PFSK-1 (cell line): ENCODE measurements around the gene CHSY3. TPM values are rescaled to one million over a fixed set of nuclear protein-coding genes. Genes with fewer than 3 reads are reported as not detected.

Experiments
- FOXP2 ChIP-seq: optimal IDR thresholded peaks from 2 replicates; pipeline ENCODE3; 2011; ENCODE audit warnings: borderline replicate concordance, control low read depth, inconsistent platforms; ENCODE audit not compliant: insufficient read depth; ENCODE audit errors: extremely low read length, extremely low read depth
- POLR2AphosphoS5 ChIP-seq: IDR thresholded peaks from 2 replicates; pipeline ENCODE4 v1.6.1; 2012; ENCODE audit warnings: low read depth, mild to moderate bottlenecking, control low read depth, low read length, moderate library complexity
- SIN3A ChIP-seq: IDR thresholded peaks from 2 replicates; pipeline ENCODE4 v1.6.1; 2012; ENCODE audit warnings: mild to moderate bottlenecking, low read length, moderate library complexity, borderline replicate concordance; ENCODE audit not compliant: insufficient read depth
- TAF1 ChIP-seq: IDR thresholded peaks from 2 replicates; pipeline ENCODE4 v1.6.1; 2012; ENCODE audit warnings: low read length, control low read depth, borderline replicate concordance; ENCODE audit not compliant: insufficient read depth
- polyA plus RNA-seq: library from polyadenylated mRNA; unstranded; fragments of >200 nt; gene quantifications from one replicate; pipeline ENCODE4 v1.2.1, GENCODE V29; 2012; ENCODE audit warnings: low read depth, missing spikeins; ENCODE audit not compliant: insufficient read length
- TF ChIP-seq, protein P1 (sequence below), 2 experiments: IDR thresholded peaks; 2 replicates each; pipeline versions ENCODE4 v1.6.1 to v1.8.0; 2011 to 2012; ENCODE audit warnings: low read depth in 2 of 2, low read length in 2 of 2, control low read depth in 1 of 2, inconsistent platforms in 1 of 2, mild to moderate bottlenecking in 1 of 2, moderate library complexity in 1 of 2; ENCODE audit not compliant: insufficient read depth in 1 of 2

Gene CHSY3
- polyA plus RNA-seq: 0.11 TPM

DNA sequence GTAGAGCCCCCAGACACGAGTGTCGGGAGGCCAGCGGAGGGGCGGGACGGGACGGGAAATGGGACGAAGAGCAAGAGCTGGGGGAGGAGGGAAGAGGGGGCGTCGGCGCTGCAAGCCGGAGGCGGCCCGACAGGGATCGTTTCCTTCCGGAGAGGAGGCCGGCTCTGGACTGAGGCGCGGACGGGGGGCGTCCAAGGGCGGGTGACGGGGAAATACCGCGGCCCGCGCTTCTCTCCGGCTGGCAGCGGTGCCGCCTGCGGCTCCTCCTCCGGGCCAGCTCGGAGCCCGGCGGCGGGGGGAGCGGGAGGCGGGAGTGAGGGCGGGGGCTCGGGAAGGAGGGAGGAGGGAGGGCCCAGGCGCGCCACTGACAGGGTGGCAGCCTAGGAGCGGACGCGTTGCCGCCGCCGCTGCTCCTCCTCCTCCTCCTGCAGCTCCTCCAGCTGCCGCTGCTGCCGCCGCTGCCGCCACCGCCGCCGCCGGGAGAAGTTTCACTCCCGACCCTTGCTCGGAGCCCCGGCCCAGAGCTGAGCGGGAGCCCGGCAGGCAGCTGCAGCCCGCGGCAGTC, at the start of gene CHSY3:
TSS of gene CHSY3 (plus strand) at position 364 of the 565 bp plus-strand sequence.
- TF ChIP-seq TAF1: no peak
- no peak for TF ChIP-seq POLR2AphosphoS5
- TF ChIP-seq, protein P1, sequence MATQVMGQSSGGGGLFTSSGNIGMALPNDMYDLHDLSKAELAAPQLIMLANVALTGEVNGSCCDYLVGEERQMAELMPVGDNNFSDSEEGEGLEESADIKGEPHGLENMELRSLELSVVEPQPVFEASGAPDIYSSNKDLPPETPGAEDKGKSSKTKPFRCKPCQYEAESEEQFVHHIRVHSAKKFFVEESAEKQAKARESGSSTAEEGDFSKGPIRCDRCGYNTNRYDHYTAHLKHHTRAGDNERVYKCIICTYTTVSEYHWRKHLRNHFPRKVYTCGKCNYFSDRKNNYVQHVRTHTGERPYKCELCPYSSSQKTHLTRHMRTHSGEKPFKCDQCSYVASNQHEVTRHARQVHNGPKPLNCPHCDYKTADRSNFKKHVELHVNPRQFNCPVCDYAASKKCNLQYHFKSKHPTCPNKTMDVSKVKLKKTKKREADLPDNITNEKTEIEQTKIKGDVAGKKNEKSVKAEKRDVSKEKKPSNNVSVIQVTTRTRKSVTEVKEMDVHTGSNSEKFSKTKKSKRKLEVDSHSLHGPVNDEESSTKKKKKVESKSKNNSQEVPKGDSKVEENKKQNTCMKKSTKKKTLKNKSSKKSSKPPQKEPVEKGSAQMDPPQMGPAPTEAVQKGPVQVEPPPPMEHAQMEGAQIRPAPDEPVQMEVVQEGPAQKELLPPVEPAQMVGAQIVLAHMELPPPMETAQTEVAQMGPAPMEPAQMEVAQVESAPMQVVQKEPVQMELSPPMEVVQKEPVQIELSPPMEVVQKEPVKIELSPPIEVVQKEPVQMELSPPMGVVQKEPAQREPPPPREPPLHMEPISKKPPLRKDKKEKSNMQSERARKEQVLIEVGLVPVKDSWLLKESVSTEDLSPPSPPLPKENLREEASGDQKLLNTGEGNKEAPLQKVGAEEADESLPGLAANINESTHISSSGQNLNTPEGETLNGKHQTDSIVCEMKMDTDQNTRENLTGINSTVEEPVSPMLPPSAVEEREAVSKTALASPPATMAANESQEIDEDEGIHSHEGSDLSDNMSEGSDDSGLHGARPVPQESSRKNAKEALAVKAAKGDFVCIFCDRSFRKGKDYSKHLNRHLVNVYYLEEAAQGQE (IDR thresholded peaks at IDR 0.05; ENCODE audit: insufficient read depth in 1 of 2, low read depth in 2 of 2, low read length in 2 of 2): no peak
- TF ChIP-seq SIN3A: no peak
- no peak for TF ChIP-seq FOXP2

DNA sequence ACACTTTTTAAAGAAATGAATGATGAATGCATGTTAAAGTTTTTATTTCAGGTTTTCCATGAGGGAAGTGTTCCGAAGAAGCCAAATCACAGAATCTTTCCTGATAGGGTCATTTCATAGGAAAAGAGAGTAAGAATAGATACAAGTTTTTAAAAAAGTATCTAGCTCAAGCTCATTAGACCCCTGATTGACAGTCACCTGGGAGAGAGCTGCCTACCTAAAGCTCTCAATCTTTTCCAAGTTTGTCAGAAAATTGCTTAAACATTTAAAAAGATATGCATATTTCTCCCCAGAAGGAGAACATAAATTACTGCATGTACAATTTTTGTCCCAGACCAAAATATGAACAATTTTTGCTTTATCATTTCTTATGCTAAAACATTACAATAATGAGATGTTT, 47.9 kb upstream of the CHSY3 start:
- TF ChIP-seq FOXP2: no peak
- no peak for TF ChIP-seq POLR2AphosphoS5
- TF ChIP-seq TAF1: no peak
- TF ChIP-seq, protein P1 (IDR thresholded peaks at IDR 0.05; ENCODE audit: insufficient read depth in 1 of 2, low read depth in 2 of 2, low read length in 2 of 2): no peak
- no peak for TF ChIP-seq SIN3A

DNA sequence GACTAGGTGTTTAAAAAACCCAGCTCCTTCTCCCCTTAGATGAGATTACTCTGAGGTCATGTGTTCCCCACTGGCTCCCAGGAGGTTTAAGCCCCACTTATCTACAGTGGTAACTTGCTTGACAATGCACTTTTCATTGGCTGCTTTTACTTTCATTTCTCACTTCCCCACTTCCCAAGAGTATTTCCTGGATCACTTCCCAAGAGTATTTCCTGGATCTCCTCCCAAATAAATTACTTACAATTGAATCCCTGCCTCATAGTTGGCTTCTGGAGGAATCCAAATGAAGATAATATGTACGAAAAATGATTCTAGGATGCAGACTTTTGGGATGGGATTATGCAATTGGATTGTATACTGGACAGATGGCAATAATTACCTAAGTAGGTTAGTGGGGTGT, 47.1 kb upstream of the CHSY3 start:
- TF ChIP-seq TAF1 (no peak), FOXP2 (no peak)
- TF ChIP-seq, protein P1 (IDR thresholded peaks at IDR 0.05; ENCODE audit: insufficient read depth in 1 of 2, low read depth in 2 of 2, low read length in 2 of 2): no peak

DNA sequence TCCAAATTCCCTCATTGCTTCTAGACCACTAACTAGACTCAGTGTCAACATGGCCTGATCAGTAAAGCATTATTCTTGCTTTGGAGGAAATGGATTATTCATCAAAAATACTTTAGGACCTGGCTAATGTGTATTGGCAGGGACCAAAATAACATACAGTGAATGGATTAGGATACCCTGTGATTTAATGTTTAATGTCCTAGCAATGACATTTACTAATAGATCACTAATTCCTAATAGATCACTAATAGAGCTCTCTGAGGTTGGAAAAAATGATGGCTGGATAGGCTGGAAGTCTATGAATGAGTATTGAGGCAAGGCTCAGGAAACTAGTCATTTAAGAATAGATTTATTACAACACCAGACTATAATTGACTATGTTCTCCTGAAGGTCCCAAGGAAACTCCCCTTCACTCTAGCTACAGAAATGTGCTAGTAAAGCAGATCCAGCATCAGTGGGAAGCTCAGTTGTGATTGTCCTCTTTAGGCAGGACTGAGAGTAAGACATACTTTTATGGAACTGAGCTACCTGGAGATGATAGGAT, 46.1 kb upstream of the CHSY3 start:
- TF ChIP-seq, protein P1 (IDR thresholded peaks at IDR 0.05; ENCODE audit: insufficient read depth in 1 of 2, low read depth in 2 of 2, low read length in 2 of 2): no peak
- TF ChIP-seq SIN3A (no peak), TAF1 (no peak), POLR2AphosphoS5 (no peak), FOXP2 (no peak)

- TF ChIP-seq POLR2AphosphoS5 (no peak), SIN3A (no peak), FOXP2 (no peak), TAF1 (no peak)
- TF ChIP-seq, protein P1 (IDR thresholded peaks at IDR 0.05; ENCODE audit: insufficient read depth in 1 of 2, low read depth in 2 of 2, low read length in 2 of 2): no peak
Observed at GRCh38 chr5:129884322-129884721, 19.9 kb upstream of the CHSY3 start.
